IMR-90 (cell line): ENCODE measurements around the gene LIN37. TPM values are rescaled to one million over a fixed set of nuclear protein-coding genes. Genes with fewer than 3 reads are reported as not detected.
A peak's percentile ranks its signal among the peaks of the same experiment; 100 is the strongest.

ENCODE experiments used
- ATAC-seq: fragments of 200-7000 bp; cut with Tn5 transposase; 2 replicates; pipeline ENCODE4 v1.9.1; 2020; ENCODE audit warnings: low read depth, mild to moderate bottlenecking, moderate library complexity
- BruUV-seq: library from RNA; stranded (reverse); fragments of 400-500 nt; replicated peaks from 2 replicates; lab custom pipeline; 2021; lab: Mats Ljungman, UMichigan
- CTCF ChIA-PET: fragments of 300-600 bp; formaldehyde crosslinking; extraction: SDS; loops from one replicate; lab custom pipeline; 2021; ENCODE audit warnings: antibody characterized with exemption; lab: Yijun Ruan, JAX
- POLR2A ChIA-PET: fragments of 300-600 bp; sonication (Branson Sonifier 250); formaldehyde crosslinking; loops from one replicate; lab custom pipeline; 2022; ENCODE audit warnings: antibody characterized with exemption; ENCODE audit not compliant: unreplicated experiment; lab: Charles Lee
- DNase-seq: peaks from one replicate; pipeline ENCODE4 v3.0.0; 2013
- H2AFZ ChIP-seq: replicated peaks from 2 replicates; pipeline ENCODE3; 2013; ENCODE audit warnings: low read length, mild to moderate bottlenecking; ENCODE audit not compliant: poor library complexity
- H2AK5ac ChIP-seq: 2 replicates; pipeline ENCODE4 v1.6.1; 2013; ENCODE audit warnings: low read depth, low read length, inconsistent platforms
- H2AK9ac ChIP-seq: replicated peaks from 2 replicates; pipeline ENCODE3; 2013; ENCODE audit warnings: mild to moderate bottlenecking, low read depth, low read length, moderate library complexity; ENCODE audit not compliant: poor library complexity
- H2BK120ac ChIP-seq: 2 replicates; pipeline ENCODE4 v1.6.1; 2013; ENCODE audit warnings: low read depth, low read length, inconsistent platforms
- H2BK15ac ChIP-seq: 3 replicates; pipeline ENCODE4 v1.6.1; 2013; ENCODE audit warnings: low read depth, low read length, inconsistent platforms
- H2BK20ac ChIP-seq: 2 replicates; pipeline ENCODE4 v1.6.1; 2013; ENCODE audit warnings: low read depth, mild to moderate bottlenecking, inconsistent platforms, low read length, moderate library complexity
- H2BK5ac ChIP-seq: 2 replicates; pipeline ENCODE4 v1.6.1; 2013; ENCODE audit warnings: mild to moderate bottlenecking, low read depth, low read length, inconsistent platforms; ENCODE audit not compliant: poor library complexity, severe bottlenecking
- H3K14ac ChIP-seq: replicated peaks from 2 replicates; pipeline ENCODE4 v1.6.1; 2013; ENCODE audit warnings: low read depth, low read length, inconsistent platforms
- H3K18ac ChIP-seq: 2 replicates; pipeline ENCODE4 v1.6.1; 2013; ENCODE audit warnings: low read depth, low read length, control low read depth
- H3K23ac ChIP-seq: 2 replicates; pipeline ENCODE4 v1.6.1; 2013; ENCODE audit warnings: low read depth, low read length, inconsistent platforms
- H3K27ac ChIP-seq: 2 replicates; pipeline ENCODE4 v1.5.1; 2013; ENCODE audit warnings: mild to moderate bottlenecking, control low read depth, low read length; ENCODE audit not compliant: insufficient read depth
- H3K27me3 ChIP-seq: 2 replicates; pipeline ENCODE4 v1.6.1; 2013; ENCODE audit warnings: low read length; ENCODE audit not compliant: control insufficient read depth, insufficient read depth
- H3K36me3 ChIP-seq: 2 replicates; pipeline ENCODE4 v1.6.1; 2013; ENCODE audit warnings: low read length, mixed read lengths; ENCODE audit not compliant: control insufficient read depth, insufficient read depth
- H3K4ac ChIP-seq: 2 replicates; pipeline ENCODE4 v1.6.1; 2013; ENCODE audit warnings: low read depth, low read length, inconsistent platforms
- H3K4me1 ChIP-seq: 2 replicates; pipeline ENCODE4 v1.6.1; 2013; ENCODE audit warnings: low read length, mixed read lengths; ENCODE audit not compliant: control insufficient read depth, insufficient read depth
- H3K4me2 ChIP-seq: 2 replicates; pipeline ENCODE4 v1.6.1; 2013; ENCODE audit warnings: low read depth, mild to moderate bottlenecking, control low read depth, low read length, moderate library complexity
- H3K4me3 ChIP-seq: 2 replicates; pipeline ENCODE4 v1.5.1; 2013; ENCODE audit warnings: low read depth, mild to moderate bottlenecking, control low read depth, low read length, moderate library complexity; ENCODE audit not compliant: insufficient read depth
- H3K56ac ChIP-seq: 2 replicates; pipeline ENCODE4 v1.6.1; 2013; ENCODE audit warnings: low read length, inconsistent platforms; ENCODE audit not compliant: insufficient read depth; ENCODE audit errors: extremely low read depth
- H3K79me1 ChIP-seq, 2 experiments: 2 replicates each; pipeline ENCODE4 v1.6.1; 2013; ENCODE audit warnings: low read length in 2 of 2, inconsistent platforms in 1 of 2, low read depth in 1 of 2
- H3K9ac ChIP-seq: 2 replicates; pipeline ENCODE4 v1.6.1; 2013; ENCODE audit warnings: low read depth, low read length, control low read depth
- H3K9me1 ChIP-seq: 2 replicates; pipeline ENCODE4 v1.6.1; 2013; ENCODE audit warnings: low read length, inconsistent platforms; ENCODE audit not compliant: insufficient read depth
- H3K9me3 ChIP-seq: 2 replicates; pipeline ENCODE4 v1.6.1; 2013; ENCODE audit warnings: low read length; ENCODE audit not compliant: control insufficient read depth, insufficient read depth
- H4K20me1 ChIP-seq: 2 replicates; pipeline ENCODE4 v1.6.1; 2013; ENCODE audit warnings: low read length, inconsistent platforms; ENCODE audit not compliant: insufficient read depth
- H4K5ac ChIP-seq: 2 replicates; pipeline ENCODE4 v1.6.1; 2013; ENCODE audit warnings: mild to moderate bottlenecking, low read depth, low read length, control low read depth
- H4K8ac ChIP-seq, 2 experiments: 2 replicates each; pipeline ENCODE4 v1.6.1; 2013; ENCODE audit warnings: low read depth in 2 of 2, low read length in 2 of 2, control low read depth in 1 of 2, inconsistent platforms in 1 of 2
- H4K91ac ChIP-seq: 2 replicates; pipeline ENCODE4 v1.6.1; 2013; ENCODE audit warnings: low read depth, low read length, inconsistent platforms; ENCODE audit not compliant: insufficient read depth
- FOS ChIP-seq: fragments of 150-350 bp; IDR thresholded peaks from 2 replicates; pipeline ENCODE4 v1.6.1; 2016; ENCODE audit warnings: low read depth, low read length
- WGBS, 2 experiments: methylation state at CpG; one replicate each; pipeline versions ENCODE4 v1.1.5 to v1.1.7; 2013; ENCODE audit warnings: missing lambda C conversion rate in 2 of 2; ENCODE audit not compliant: insufficient read length in 1 of 2; ENCODE audit errors: extremely low coverage in 2 of 2; 5-methylcytosine and 5-hydroxymethylcytosine counted together
- dilution Hi-C: fragments of 300-500 bp; cut with HindIII; formaldehyde crosslinking; loops from one replicate; pipeline ENCODE4 v1.14.3; 2018; ENCODE audit warnings: low sequenced_read_pairs; ENCODE audit not compliant: unreplicated experiment
- in situ Hi-C: fragments of 300-500 bp; cut with MboI; formaldehyde crosslinking; loops from 3 replicates; pipeline ENCODE4 v1.14.3; 2019; ENCODE audit warnings: low sequenced_read_pairs, inconsistent platforms, mixed read lengths
- intact Hi-C: fragments of 100-400 bp; cut with micrococcal nuclease; formaldehyde crosslinking; loops from 2 replicates; pipeline ENCODE4 v1.10.0; 2022
- polyA plus RNA-seq, 3 experiments: library from polyadenylated mRNA; depleted of rRNA; stranded (reverse); fragments of >200 nt; gene quantifications; 2 replicates each; pipeline ENCODE4 v1.2.3, GENCODE V29; 2012; ENCODE audit warnings: low replicate concordance in 1 of 3
- total RNA-seq: library from RNA; depleted of rRNA; stranded (reverse); fragments of >200 nt; gene quantifications from 2 replicates; pipeline ENCODE4 v1.2.3, GENCODE V29; 2012

The LIN37 gene
- total and polyA plus RNA-seq, 2 of the 4 experiments (the other 2 are of a cell fraction) = 12.7 to 23.1 TPM

DNA sequence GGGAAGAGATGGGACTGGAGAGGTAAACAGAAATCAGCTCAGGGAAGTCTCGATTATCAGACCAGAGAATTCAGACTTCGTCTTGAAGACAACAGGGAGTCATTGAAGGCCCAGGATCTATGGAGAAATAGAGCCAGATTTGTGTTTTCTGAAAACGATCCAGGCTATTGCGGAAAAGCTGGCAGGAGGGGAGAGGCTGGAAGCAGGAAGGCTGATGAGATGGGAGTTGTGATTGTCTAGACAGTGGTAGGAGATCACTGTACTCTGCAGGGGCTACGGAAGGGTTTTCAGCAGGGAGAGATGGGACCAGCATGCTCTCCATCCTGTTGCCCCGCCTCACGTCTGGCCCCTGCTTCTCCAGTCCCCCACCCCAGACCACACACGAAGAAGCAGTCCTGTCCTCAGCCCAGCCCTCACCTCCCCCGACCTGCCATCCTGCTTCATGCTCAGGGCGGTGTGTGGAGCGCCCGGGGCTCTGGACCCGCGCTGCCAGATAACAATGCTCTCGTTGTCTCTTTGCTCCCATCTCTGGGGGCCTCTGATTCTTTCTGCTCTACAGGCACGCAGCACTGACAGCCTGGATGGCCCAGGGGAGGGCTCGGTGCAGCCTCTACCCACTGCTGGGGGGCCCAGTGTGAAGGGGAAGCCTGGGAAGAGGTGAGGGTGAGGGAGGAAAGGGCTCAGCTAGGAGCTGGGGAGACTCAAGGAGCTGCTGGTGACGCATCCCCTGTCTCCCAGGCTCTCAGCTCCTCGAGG, 28.9 kb downstream of the LIN37 start:
- peaks cover 7 to 18% of the 10 kb centered on the region in 2 experiments for H3K79me1 ChIP-seq
- CTCF ChIA-PET = no interaction called here
- H3K36me3 ChIP-seq = peaks cover 10% of the 10 kb centered on the region
- ATAC-seq (no peak), DNase-seq (no peak)
- H2BK20ac ChIP-seq = no peak overlapping the region
- no peak overlapping the region for H3K27ac ChIP-seq
- H3K14ac ChIP-seq = no peak overlapping the region
- POLR2A ChIA-PET = no interaction called here
- no TSS peak for BruUV-seq
- no peak overlapping the region for H2BK120ac ChIP-seq
- no peaks in the 10 kb centered on the region for H4K20me1 ChIP-seq
- intact Hi-C loops = no loop called here
- no peak overlapping the region for H2BK5ac ChIP-seq
- no peak overlapping the region for H3K4ac ChIP-seq
- no peaks in the 10 kb centered on the region for H3K9me3 ChIP-seq
- no peak overlapping the region for H2AFZ ChIP-seq
- TF ChIP-seq FOS = no peak
- no peak overlapping the region for H3K4me3 ChIP-seq
- no peak overlapping the region for H4K8ac ChIP-seq
- no peaks in the 10 kb centered on the region for H3K27me3 ChIP-seq
- no peak overlapping the region for H3K9ac ChIP-seq
- WGBS, 2 experiments = 55% methylated on average over 11 of the region's 19 CpGs; no CpG with 5 or more reads in 1 of the 2 experiments
- in situ Hi-C loops = no loop called here
- peaks cover 6% of the 10 kb centered on the region; the same call in 1 of the 2 replicates for H3K9me1 ChIP-seq
- no peak overlapping the region for H4K91ac ChIP-seq
- dilution Hi-C loops = no loop called here
- H2AK5ac ChIP-seq = no peak overlapping the region
- H3K4me1 ChIP-seq = peaks cover 6% of the 10 kb centered on the region
- H2BK15ac ChIP-seq = no peak overlapping the region
- H3K18ac ChIP-seq = no peak overlapping the region
- H3K4me2 ChIP-seq = no peak overlapping the region
- H3K56ac ChIP-seq = no peak overlapping the region
- H3K23ac ChIP-seq = 0 out of 2 replicates have a peak overlapping the region, but pooled peaks have one; percentile 63
- H4K5ac ChIP-seq = no peak overlapping the region
- no peak overlapping the region for H2AK9ac ChIP-seq
